ENCODE measurements around the gene TULP3.

The TULP3 gene

GRCh38 chr12:2876431-2877046 lies 14.2 kb upstream of the TULP3 start:
- in situ Hi-C loops (cut with HindIII; ENCODE audit: low sequenced_read_pairs): no loop called here

- in situ Hi-C loops (cut with HindIII; ENCODE audit: low sequenced_read_pairs): no loop called here
Measured at GRCh38 chr12:2877047-2877952, 13.4 kb upstream of the TULP3 start, which contains the start of the genes FOXM1 and RHNO1. Gene FOXM1 (minus strand): TSS chr12:2877174. CDS start chr12:2874478, 2,696 bp downstream. Gene RHNO1 (plus strand): TSS chr12:2877223. CDS start chr12:2885367, 8,144 bp downstream.

GRCh38 chr12:2877953-2878732 lies 12.5 kb upstream of the TULP3 start:
- in situ Hi-C loops (cut with HindIII; ENCODE audit: low sequenced_read_pairs): no loop called here

- in situ Hi-C loops (cut with HindIII; ENCODE audit: low sequenced_read_pairs): no loop called here
Measured at GRCh38 chr12:2879853-2880252, 10.8 kb upstream of the TULP3 start.

GRCh38 chr12:2884810-2885209 lies 5.9 kb upstream of the TULP3 start:
- in situ Hi-C loops (cut with HindIII; ENCODE audit: low sequenced_read_pairs): no loop called here

- in situ Hi-C loops (cut with HindIII; ENCODE audit: low sequenced_read_pairs): no loop called here
Measured at GRCh38 chr12:2886768-2887450, 3.8 kb upstream of the TULP3 start.

- in situ Hi-C loops (cut with HindIII; ENCODE audit: low sequenced_read_pairs): no loop called here
Measured at GRCh38 chr12:2890001-2890387, 697 bp upstream of the TULP3 start.

- in situ Hi-C loops (cut with HindIII; ENCODE audit: low sequenced_read_pairs): no loop called here
Measured at GRCh38 chr12:2891240-2892053, 756 bp downstream of the TULP3 start.

GRCh38 chr12:2892246-2892645 lies 1.6 kb downstream of the TULP3 start:
- in situ Hi-C loops (cut with HindIII; ENCODE audit: low sequenced_read_pairs): no loop called here

GRCh38 chr12:2893007-2893406 lies 2.3 kb downstream of the TULP3 start:
- in situ Hi-C loops (cut with HindIII; ENCODE audit: low sequenced_read_pairs): no loop called here

GRCh38 chr12:2895051-2895451 lies 4.4 kb downstream of the TULP3 start:
- in situ Hi-C loops (cut with HindIII; ENCODE audit: low sequenced_read_pairs): no loop called here

- in situ Hi-C loops (cut with HindIII; ENCODE audit: low sequenced_read_pairs): no loop called here
Measured at GRCh38 chr12:2895511-2895910, 4.8 kb downstream of the TULP3 start.

GRCh38 chr12:2897418-2897817 lies 6.7 kb downstream of the TULP3 start:
- in situ Hi-C loops (cut with HindIII; ENCODE audit: low sequenced_read_pairs): no loop called here

- in situ Hi-C loops (cut with HindIII; ENCODE audit: low sequenced_read_pairs): no loop called here
Measured at GRCh38 chr12:2900642-2901041, 10.0 kb downstream of the TULP3 start.

GRCh38 chr12:2902272-2902880 lies 11.7 kb downstream of the TULP3 start:
- in situ Hi-C loops (cut with HindIII; ENCODE audit: low sequenced_read_pairs): no loop called here

GRCh38 chr12:2904260-2904659 lies 13.6 kb downstream of the TULP3 start:
- in situ Hi-C loops (cut with HindIII; ENCODE audit: low sequenced_read_pairs): no loop called here

GRCh38 chr12:2912216-2912575 lies 21.5 kb downstream of the TULP3 start:
- in situ Hi-C loops (cut with HindIII; ENCODE audit: low sequenced_read_pairs): no loop called here

- in situ Hi-C loops (cut with HindIII; ENCODE audit: low sequenced_read_pairs): no loop called here
Measured at GRCh38 chr12:2919249-2919648, 28.6 kb downstream of the TULP3 start.

- in situ Hi-C loops (cut with HindIII; ENCODE audit: low sequenced_read_pairs): no loop called here
Measured at GRCh38 chr12:2922329-2922728, 31.6 kb downstream of the TULP3 start.

- in situ Hi-C loops (cut with HindIII; ENCODE audit: low sequenced_read_pairs): no loop called here
Measured at GRCh38 chr12:2923057-2923456, 32.4 kb downstream of the TULP3 start.
